RWPE1 (cell line): ENCODE measurements around the gene KHDC4.
"Not testable (repeated sequence)": the region's sequence is repeated elsewhere in the genome, so short reads cannot be mapped to it uniquely, and the experiment has no call there.

Source experiments
- CTCF ChIA-PET: fragments of 350-600 bp; sonication (Branson Sonifier 250); formaldehyde crosslinking; extraction: SDS; loops from one replicate; lab custom pipeline; 2021; lab: Yijun Ruan, JAX
- POLR2A ChIA-PET: fragments of 400-600 bp; formaldehyde crosslinking; extraction: SDS; loops from one replicate; lab custom pipeline; 2020; ENCODE audit warnings: antibody characterized with exemption; ENCODE audit not compliant: low non-redundant PET; lab: Yijun Ruan, JAX
- DNase-seq: peaks from one replicate; pipeline ENCODE4 v3.0.0; 2012; ENCODE audit warnings: low spot score
- H3K27ac ChIP-seq: fragments of 450-650 bp; 2 replicates; pipeline ENCODE4 v1.5.1; 2017
- CTCF ChIP-seq: fragments of 450-650 bp; conservative IDR thresholded peaks from 2 replicates; pipeline ENCODE4 v1.5.1; 2017; ENCODE audit warnings: low read depth, mild to moderate bottlenecking

The KHDC4 gene

GRCh38 chr1:155899683-155900082 is 34.5 kb downstream of the KHDC4 start:
- DNase-seq, result no peak
- CTCF ChIA-PET, result no interaction called here
- TF ChIP-seq CTCF, result no peak
- POLR2A ChIA-PET, result no interaction called here
- H3K27ac ChIP-seq, result no peak overlapping the region

DNA sequence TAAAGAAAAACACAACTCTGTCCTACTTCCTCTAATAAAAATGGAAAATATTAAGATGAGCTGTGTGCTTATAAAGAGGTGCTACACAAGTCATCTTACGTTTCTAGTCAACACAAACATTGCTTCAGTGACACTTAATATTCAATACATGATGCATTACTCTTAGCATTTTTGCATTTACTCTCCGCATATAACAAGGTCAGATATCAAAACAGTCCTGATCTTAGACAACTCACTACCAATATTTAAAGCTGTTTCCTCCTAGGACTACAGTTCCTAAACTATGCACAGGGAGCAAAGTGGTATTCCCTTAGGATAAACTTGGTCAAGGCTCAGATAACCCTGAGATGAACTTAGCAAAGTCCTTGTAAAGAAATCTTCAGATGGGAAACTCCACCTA is 35.3 kb downstream of the KHDC4 start:
- TF ChIP-seq CTCF, result no peak
- no peak overlapping the region for H3K27ac ChIP-seq
- ChIA-PET POLR2A (no interaction called here), CTCF (interaction anchor here (0.7 kb wide), 1 partner anchor 227 kb away, joined by 4 read pairs; no protein-coding TSS in a partner anchor)
- no peak for DNase-seq

DNA sequence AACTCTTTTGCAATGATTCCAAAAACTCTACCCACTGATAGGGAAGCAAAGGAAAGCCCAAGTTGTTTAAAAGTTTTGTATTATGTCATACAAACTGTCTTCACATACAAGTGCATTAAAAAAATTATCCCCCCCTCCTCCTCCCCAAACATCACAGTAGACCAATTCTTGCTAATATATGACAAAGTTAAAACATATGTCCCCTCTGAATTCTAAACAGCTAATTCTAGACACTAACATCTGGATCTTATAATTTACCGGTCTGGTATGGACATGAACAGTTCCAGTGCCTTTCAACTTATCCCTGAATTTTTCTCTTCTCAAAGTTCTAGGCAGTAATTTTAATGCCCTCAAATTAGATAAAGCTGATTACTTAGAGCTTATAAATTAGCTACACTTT is 36.5 kb downstream of the KHDC4 start:
- DNase-seq, result no peak
- ChIA-PET CTCF (interaction anchor here (0.6 kb wide), 1 partner anchor 156 kb away, joined by 4 read pairs; no protein-coding TSS in a partner anchor), POLR2A (no interaction called here)
- TF ChIP-seq CTCF, result no peak
- no peak overlapping the region for H3K27ac ChIP-seq

GRCh38 chr1:155896476-155896875 is 37.7 kb downstream of the KHDC4 start:
- DNase-seq, POLR2A ChIA-PET, CTCF ChIA-PET: not testable (repeated sequence)
- peak overlapping the region; percentile 38 for H3K27ac ChIP-seq

GRCh38 chr1:155895617-155896016 is 38.6 kb downstream of the KHDC4 start:
- peak overlapping the region; percentile 38; the same call in 1 of the 2 replicates for H3K27ac ChIP-seq
- CTCF ChIA-PET, result interaction anchor here (0.5 to 0.7 kb wide), 3 partner anchors 8 to 23 kb away, joined by 3 to 4 read pairs (median 3); no protein-coding TSS in a partner anchor
- DNase-seq, POLR2A ChIA-PET: not testable (repeated sequence)

GRCh38 chr1:155893389-155894142 is 40.6 kb downstream of the KHDC4 start:
- ChIA-PET POLR2A (interaction anchor here (0.7 kb wide), 1 partner anchor 9 kb away, joined by 3 read pairs; no protein-coding TSS in a partner anchor), CTCF (no interaction called here)
- H3K27ac ChIP-seq, result peak overlapping the region; percentile 91
- peak; percentile 71 for DNase-seq
- no peak for TF ChIP-seq CTCF

DNA sequence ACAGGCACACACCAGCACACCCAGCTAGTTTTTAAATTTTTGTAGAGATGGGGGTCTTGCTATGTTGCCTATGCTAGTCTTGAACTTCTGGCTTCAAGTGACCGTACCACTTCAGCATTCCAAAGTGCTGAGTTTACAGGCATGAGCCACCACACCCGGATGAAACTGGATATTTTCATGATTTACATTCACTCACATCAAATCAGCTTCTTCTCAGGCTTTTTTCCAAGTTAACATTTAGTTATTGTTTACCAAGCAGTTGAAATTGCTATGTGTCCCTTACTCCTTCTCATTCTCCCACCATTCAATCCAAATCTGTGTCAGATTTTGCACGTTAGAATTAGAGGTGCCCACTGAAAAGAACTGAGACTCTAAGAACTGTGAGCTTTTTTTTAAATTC is 41.4 kb downstream of the KHDC4 start:
- ChIA-PET CTCF (no interaction called here), POLR2A (no interaction called here)
- peak; percentile 51 for DNase-seq

More for the DNA sequence above, 41.4 kb downstream of the KHDC4 start:
- no peak for TF ChIP-seq CTCF
- peak overlapping the region; percentile 91 for H3K27ac ChIP-seq
